Neural cell (in vitro differentiated cells): Measurements from ENCODE around the gene ARHGDIB. TPM values are rescaled to one million over a fixed set of nuclear protein-coding genes. Genes with fewer than 3 reads are reported as not detected.

Source experiments
- H2AFZ ChIP-seq: fragments of 200-600, 300-800 bp; sonication (generic), shearing (Covaris generic); 2 replicates; pipeline ENCODE4 v1.6.0; 2014; ENCODE audit warnings: low read depth, mild to moderate bottlenecking, antibody characterized with exemption, low read length, moderate library complexity
- H3F3A ChIP-seq: fragments of 200-600 bp; shearing (Covaris generic); 2 replicates; pipeline ENCODE4 v1.6.1; 2016; ENCODE audit warnings: mild to moderate bottlenecking, moderate library complexity, mixed read lengths, antibody characterized with exemption, low read length; ENCODE audit not compliant: insufficient read depth, poor library complexity, severe bottlenecking
- H3K27ac ChIP-seq: fragments of 200-600, 300-800 bp; sonication (generic), shearing (Covaris generic); 2 replicates; pipeline ENCODE4 v1.5.1; 2014; ENCODE audit warnings: mild to moderate bottlenecking, low read length, moderate library complexity
- H3K27me3 ChIP-seq: fragments of 300-800, 200-600 bp; sonication (generic), shearing (Covaris generic); 2 replicates; pipeline ENCODE4 v1.6.0; 2014; ENCODE audit warnings: mild to moderate bottlenecking, low read depth, low read length, moderate library complexity; ENCODE audit not compliant: insufficient read depth
- H3K36me3 ChIP-seq: fragments of 300-800, 200-600 bp; sonication (generic), shearing (Covaris generic); 2 replicates; pipeline ENCODE4 v1.5.1; 2014; ENCODE audit warnings: mild to moderate bottlenecking, antibody characterized with exemption, low read length, moderate library complexity; ENCODE audit not compliant: insufficient read depth
- H3K4me2 ChIP-seq: fragments of 300-800, 200-600 bp; sonication (generic), shearing (Covaris generic); 2 replicates; pipeline ENCODE4 v1.6.0; 2014; ENCODE audit warnings: mild to moderate bottlenecking, low read length
- H3K4me3 ChIP-seq: fragments of 300-800, 200-600 bp; sonication (generic), shearing (Covaris generic); 2 replicates; pipeline ENCODE4 v1.5.1; 2014; ENCODE audit warnings: mild to moderate bottlenecking, low read length, moderate library complexity
- H3K79me2 ChIP-seq: fragments of 200-600 bp; shearing (Covaris generic); replicated peaks from 2 replicates; pipeline ENCODE4 v1.6.0; 2014; ENCODE audit warnings: mild to moderate bottlenecking, low read length, moderate library complexity; ENCODE audit not compliant: insufficient read depth
- H3K9ac ChIP-seq: fragments of 300-800, 200-600 bp; sonication (generic), shearing (Covaris generic); 2 replicates; pipeline ENCODE4 v1.6.1; 2016; ENCODE audit warnings: mild to moderate bottlenecking, low read length, mixed read lengths
- H3K9me2 ChIP-seq: fragments of 200-600 bp; shearing (Covaris generic); 2 replicates; pipeline ENCODE4 v1.6.1; 2016; ENCODE audit warnings: mild to moderate bottlenecking, low read length, mixed read lengths; ENCODE audit not compliant: insufficient read depth
- H3K9me3 ChIP-seq: fragments of 200-600, 300-800 bp; sonication (generic), shearing (Covaris generic); 2 replicates; pipeline ENCODE4 v1.6.1; 2016; ENCODE audit warnings: mild to moderate bottlenecking, mixed run types, low read length, moderate library complexity, mixed read lengths
- H4K20me1 ChIP-seq: fragments of 200-600 bp; shearing (Covaris generic); 2 replicates; pipeline ENCODE4 v1.6.1; 2016; ENCODE audit warnings: mild to moderate bottlenecking, mixed run types; ENCODE audit not compliant: insufficient read depth
- CTCF ChIP-seq: fragments of 450-650 bp; IDR thresholded peaks from 2 replicates; pipeline ENCODE4 v1.5.1; 2014; ENCODE audit warnings: antibody characterized with exemption, mild to moderate bottlenecking, moderate library complexity; ENCODE audit not compliant: poor library complexity, severe bottlenecking
- EP300 ChIP-seq: fragments of 450-650 bp; conservative IDR thresholded peaks from 2 replicates; pipeline ENCODE4 v1.6.1; 2014; ENCODE audit warnings: antibody characterized with exemption, mild to moderate bottlenecking, moderate library complexity; ENCODE audit not compliant: poor library complexity, severe bottlenecking
- EZH2 ChIP-seq: fragments of 200-600, 300-800 bp; shearing (Covaris generic), sonication (generic); IDR thresholded peaks from 2 replicates; pipeline ENCODE4 v1.6.1; 2014; ENCODE audit warnings: antibody characterized with exemption, low read length, borderline replicate concordance, mild to moderate bottlenecking; ENCODE audit not compliant: insufficient read depth, poor library complexity, severe bottlenecking
- MXI1 ChIP-seq: fragments of 450-650 bp; conservative IDR thresholded peaks from 2 replicates; pipeline ENCODE4 v1.6.1; 2014; ENCODE audit warnings: antibody characterized with exemption, mild to moderate bottlenecking; ENCODE audit not compliant: poor library complexity, severe bottlenecking
- POLR2AphosphoS5 ChIP-seq: IDR thresholded peaks from 2 replicates; pipeline ENCODE4 v1.6.1; 2012
- RAD21 ChIP-seq: fragments of 450-650 bp; conservative IDR thresholded peaks from 2 replicates; pipeline ENCODE4 v1.6.1; 2014; ENCODE audit warnings: antibody characterized with exemption, mild to moderate bottlenecking, moderate library complexity
- REST ChIP-seq: IDR thresholded peaks from 2 replicates; pipeline ENCODE4 v1.6.1; 2012; ENCODE audit warnings: borderline replicate concordance
- SMC3 ChIP-seq: fragments of 450-650 bp; conservative IDR thresholded peaks from 2 replicates; pipeline ENCODE4 v1.6.1; 2014; ENCODE audit warnings: antibody characterized with exemption, mild to moderate bottlenecking, moderate library complexity; ENCODE audit not compliant: poor library complexity
- TAF1 ChIP-seq: IDR thresholded peaks from 2 replicates; pipeline ENCODE4 v1.6.1; 2012; ENCODE audit warnings: low read depth
- polyA plus RNA-seq: library from polyadenylated mRNA; depleted of rRNA; stranded (reverse); fragments of >200 nt; gene quantifications from 2 replicates; pipeline ENCODE4 v1.2.3, GENCODE V29; 2014

Gene ARHGDIB
- polyA plus RNA-seq, 1 donor from 2014 or later: 7.7 TPM

GRCh38 chr12:14949631-14950030 lies 11.8 kb downstream of the ARHGDIB start:
- Histone ChIP-seq H3K27me3 (no peaks in the 10 kb centered on the region), H3K27ac (peak overlapping the region; percentile 75), H3K4me2 (no peak overlapping the region)

GRCh38 chr12:14948672-14949071 lies 12.7 kb downstream of the ARHGDIB start:
- no peaks in the 10 kb centered on the region for H3K36me3 ChIP-seq
- H3K79me2 ChIP-seq: no peaks in the 10 kb centered on the region
- H3K9me3 ChIP-seq: no peaks in the 10 kb centered on the region
- H3F3A ChIP-seq: no peaks in the 10 kb centered on the region
- H3K4me2 ChIP-seq: peak overlapping the region; percentile 60
- H2AFZ ChIP-seq: peak overlapping the region; percentile 27
- H4K20me1 ChIP-seq: no peaks in the 10 kb centered on the region
- H3K4me3 ChIP-seq: peak overlapping the region; percentile 27
- no peaks in the 10 kb centered on the region for H3K9me2 ChIP-seq
- peak overlapping the region; percentile 56 for H3K9ac ChIP-seq
- H3K27ac ChIP-seq: peak overlapping the region; percentile 75
- H3K27me3 ChIP-seq: no peaks in the 10 kb centered on the region
- TF ChIP-seq REST (no peak), POLR2AphosphoS5 (peak; percentile 59), RAD21 (no peak), EP300 (peak; percentile 54)

More at GRCh38 chr12:14949631-14950030, 11.8 kb downstream of the ARHGDIB start:
- Histone ChIP-seq H2AFZ (no peak overlapping the region), H4K20me1 (no peaks in the 10 kb centered on the region), H3K9ac (no peak overlapping the region), H3K4me3 (no peak overlapping the region), H3K36me3 (no peaks in the 10 kb centered on the region), H3K9me2 (no peaks in the 10 kb centered on the region), H3K79me2 (no peaks in the 10 kb centered on the region), H3F3A (no peaks in the 10 kb centered on the region), H3K9me3 (no peaks in the 10 kb centered on the region)
- no peak for TF ChIP-seq MXI1
- TF ChIP-seq REST: no peak
- no peak for TF ChIP-seq EP300
- TF ChIP-seq SMC3: no peak
- TF ChIP-seq CTCF: no peak
- TF ChIP-seq RAD21: no peak
- no peak for TF ChIP-seq EZH2
- no peak for TF ChIP-seq TAF1
